Jurkat, Clone E6-1 (cell line): ENCODE data around the gene STAC3.
A peak's percentile ranks its signal among the peaks of the same experiment; 100 is the strongest.

Source experiments
- DNase-seq: peaks from one replicate; pipeline ENCODE4 v3.0.0-alpha.2; 2011; ENCODE audit warnings: low read depth, low spot score
- H3K4me3 ChIP-seq: 2 replicates; pipeline ENCODE4 v1.5.1; 2011; ENCODE audit warnings: mild to moderate bottlenecking, low read length, control low read depth, moderate library complexity

Gene STAC3

GRCh38 chr12:57215668-57216013 is 35.3 kb downstream of the STAC3 start:
- no peak for DNase-seq

GRCh38 chr12:57215065-57215464 is 35.9 kb downstream of the STAC3 start:
- no peak overlapping the region for H3K4me3 ChIP-seq

More at GRCh38 chr12:57215668-57216013, 35.3 kb downstream of the STAC3 start:
- no peak overlapping the region for H3K4me3 ChIP-seq

DNA sequence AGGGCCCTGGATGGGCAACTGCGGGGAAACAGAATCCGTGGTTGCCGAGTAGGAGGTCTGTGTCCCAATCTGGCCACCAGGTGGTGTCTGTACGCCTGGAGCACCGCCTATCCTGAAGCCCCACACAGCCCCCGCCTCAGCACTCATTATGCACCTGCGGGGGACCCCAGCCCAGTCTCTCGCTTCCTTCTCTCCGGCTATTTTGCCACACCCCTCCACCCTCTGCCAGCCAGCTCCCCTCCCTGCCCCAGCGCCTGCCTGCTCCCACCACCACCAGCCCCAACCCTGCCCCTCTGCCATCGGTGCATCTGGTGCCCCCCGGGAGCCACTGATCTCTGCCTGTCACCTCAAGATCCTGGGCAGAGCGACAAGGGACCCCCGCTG is 36.6 kb downstream of the STAC3 start:
- no peak overlapping the region for H3K4me3 ChIP-seq

More at GRCh38 chr12:57215065-57215464, 35.9 kb downstream of the STAC3 start:
- no peak for DNase-seq

DNA sequence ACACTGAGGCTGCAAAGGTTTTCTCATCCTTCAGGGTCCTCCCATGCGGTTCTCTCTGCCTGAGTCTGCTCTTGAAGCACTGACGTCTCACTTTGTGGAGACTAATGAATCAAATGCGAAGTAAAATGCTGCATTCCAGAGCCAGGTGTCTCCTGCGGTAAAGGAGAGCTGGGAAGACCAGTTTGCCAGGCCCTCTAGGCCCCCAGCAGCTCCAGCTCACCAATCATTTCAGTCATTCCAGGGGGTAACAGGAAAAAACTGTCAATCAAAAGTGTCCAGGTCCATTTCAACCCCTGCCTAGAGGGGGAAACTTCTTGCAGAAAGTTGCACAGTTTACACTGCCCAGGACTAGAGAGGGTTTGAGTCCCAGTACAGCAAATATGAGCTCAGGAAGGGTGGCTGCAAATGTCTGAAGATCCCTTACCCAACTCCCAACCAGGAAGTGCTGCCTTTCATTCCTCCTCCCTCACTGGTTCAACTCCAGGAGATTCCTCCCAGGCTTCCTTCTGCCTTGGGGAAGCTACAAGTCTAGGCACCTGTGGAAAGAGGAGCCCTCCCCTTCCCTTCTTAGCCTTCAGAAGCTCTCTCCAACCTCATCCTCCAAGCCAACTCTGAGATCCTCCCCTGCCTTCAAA is 37.1 kb downstream of the STAC3 start:
- H3K4me3 ChIP-seq: no peak overlapping the region
- no peak for DNase-seq

More for the DNA sequence above, 36.6 kb downstream of the STAC3 start:
- DNase-seq: peak; percentile 58

GRCh38 chr12:57213058-57213715 is 37.8 kb downstream of the STAC3 start:
- no peak overlapping the region for H3K4me3 ChIP-seq
- DNase-seq: peak; percentile 70

DNA sequence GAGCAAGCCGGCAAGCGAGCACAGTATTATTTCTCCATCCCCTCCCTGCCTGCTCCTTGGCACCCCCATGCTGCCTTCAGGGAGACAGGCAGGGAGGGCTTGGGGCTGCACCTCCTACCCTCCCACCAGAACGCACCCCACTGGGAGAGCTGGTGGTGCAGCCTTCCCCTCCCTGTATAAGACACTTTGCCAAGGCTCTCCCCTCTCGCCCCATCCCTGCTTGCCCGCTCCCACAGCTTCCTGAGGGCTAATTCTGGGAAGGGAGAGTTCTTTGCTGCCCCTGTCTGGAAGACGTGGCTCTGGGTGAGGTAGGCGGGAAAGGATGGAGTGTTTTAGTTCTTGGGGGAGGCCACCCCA is 38.3 kb downstream of the STAC3 start:
- no peak for DNase-seq
- H3K4me3 ChIP-seq: no peak overlapping the region

DNA sequence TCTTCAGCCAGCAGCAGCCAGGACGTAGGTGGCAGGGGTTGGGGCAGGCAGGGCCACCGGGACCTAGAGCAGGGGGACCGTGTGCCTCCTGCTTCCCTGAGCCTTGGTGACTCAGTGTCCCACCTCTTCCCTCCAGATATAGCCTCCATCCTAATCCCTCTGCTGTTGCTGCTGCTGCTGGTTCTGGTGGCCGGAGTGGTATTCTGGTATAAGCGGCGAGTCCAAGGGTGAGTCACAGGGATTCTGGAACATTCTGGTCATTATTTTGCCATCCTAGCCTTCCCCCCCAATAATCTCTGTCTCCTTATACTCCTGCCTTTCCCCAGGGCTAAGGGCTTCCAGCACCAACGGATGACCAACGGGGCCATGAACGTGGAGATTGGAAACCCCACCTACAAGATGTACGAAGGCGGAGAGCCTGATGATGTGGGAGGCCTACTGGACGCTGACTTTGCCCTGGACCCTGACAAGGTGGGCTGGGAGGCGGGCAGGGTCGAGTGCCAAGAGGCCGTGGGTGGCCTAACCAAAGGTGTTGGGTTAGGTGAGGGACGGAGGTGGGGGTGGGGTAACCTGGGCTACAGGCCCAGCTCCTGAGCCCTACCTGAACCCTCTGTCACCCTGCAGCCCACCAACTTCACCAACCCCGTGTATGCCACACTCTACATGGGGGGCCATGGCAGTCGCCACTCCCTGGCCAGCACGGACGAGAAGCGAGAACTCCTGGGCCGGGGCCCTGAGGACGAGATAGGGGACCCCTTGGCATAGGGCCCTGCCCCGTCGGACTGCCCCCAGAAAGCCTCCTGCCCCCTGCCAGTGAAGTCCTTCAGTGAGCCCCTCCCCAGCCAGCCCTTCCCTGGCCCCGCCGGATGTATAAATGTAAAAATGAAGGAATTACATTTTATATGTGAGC is 38.9 kb downstream of the STAC3 start:
- no peak for DNase-seq
- no peak overlapping the region for H3K4me3 ChIP-seq

DNA sequence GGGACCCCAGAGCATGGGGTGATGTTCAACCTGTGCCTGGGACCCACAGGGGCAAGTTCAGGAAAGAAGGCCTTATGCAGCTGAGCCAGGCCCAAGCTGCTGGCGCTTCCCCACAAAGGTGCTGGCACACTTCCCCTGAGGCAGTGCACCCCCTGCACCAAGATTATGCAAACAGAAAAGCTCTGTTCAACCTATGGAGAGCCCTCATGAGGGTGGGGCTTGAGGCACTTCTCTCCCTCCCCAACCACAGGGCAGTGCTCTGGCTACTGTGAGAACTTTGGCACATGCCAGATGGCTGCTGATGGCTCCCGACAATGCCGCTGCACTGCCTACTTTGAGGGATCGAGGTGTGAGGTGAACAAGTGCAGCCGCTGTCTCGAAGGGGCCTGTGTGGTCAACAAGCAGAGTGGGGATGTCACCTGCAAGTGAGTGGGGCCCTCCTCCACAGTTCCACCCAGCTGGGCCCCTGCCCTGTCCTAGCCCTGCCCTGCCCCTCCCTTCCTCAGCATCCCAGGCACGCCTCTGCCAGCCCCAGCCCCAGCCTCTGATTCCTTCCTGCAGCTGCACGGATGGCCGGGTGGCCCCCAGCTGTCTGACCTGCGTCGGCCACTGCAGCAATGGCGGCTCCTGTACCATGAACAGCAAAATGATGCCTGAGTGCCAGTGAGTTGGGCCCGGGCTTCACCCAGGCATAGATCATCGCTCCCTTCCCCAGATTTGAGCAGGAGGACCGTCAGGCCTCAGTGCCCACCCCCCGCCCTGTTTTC is 39.9 kb downstream of the STAC3 start:
- DNase-seq: no peak
- no peak overlapping the region for H3K4me3 ChIP-seq

DNA sequence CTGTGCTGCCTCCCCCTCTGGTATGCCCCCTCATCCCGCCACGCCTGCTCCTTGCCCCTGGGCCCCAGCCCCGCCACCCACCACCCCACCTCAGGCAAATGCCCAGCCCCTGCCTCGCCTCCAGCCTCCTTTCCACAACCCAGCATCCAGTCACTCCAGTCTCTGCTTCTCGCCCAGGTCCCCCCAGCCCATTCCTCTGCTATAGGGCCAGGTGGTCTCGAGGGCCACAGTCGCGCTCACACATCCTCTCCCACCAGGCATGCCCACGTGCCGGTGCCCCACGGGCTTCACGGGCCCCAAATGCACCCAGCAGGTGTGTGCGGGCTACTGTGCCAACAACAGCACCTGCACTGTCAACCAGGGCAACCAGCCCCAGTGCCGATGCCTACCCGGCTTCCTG is 40.5 kb downstream of the STAC3 start:
- DNase-seq: no peak
- H3K4me3 ChIP-seq: no peak overlapping the region

GRCh38 chr12:57209916-57210315 is 41.1 kb downstream of the STAC3 start:
- H3K4me3 ChIP-seq: no peak overlapping the region
- DNase-seq: no peak

DNA sequence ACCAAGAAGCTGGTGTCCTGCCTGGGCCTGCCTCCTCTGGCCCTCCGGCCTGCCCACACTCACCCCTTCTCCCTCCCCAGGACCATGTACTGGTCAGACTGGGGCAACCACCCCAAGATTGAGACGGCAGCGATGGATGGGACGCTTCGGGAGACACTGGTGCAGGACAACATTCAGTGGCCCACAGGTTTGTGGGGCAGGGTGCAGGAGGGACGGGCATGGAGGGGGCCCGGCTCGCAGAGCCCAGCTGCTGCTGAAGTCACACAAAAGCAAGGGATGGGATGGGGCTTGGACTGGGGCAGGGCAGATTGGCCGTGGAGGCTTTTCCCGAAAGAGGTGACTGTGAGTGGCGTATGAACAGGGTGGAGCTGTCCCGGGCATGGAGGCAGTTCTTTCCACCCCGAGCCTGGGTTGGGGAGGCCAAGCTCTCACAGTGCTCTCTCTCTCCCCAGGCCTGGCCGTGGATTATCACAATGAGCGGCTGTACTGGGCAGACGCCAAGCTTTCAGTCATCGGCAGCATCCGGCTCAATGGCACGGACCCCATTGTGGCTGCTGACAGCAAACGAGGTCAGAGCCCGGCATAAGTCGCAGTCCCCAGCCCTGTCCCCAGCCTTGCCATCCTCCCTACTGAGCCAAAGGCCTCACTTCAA is 42.2 kb downstream of the STAC3 start:
- DNase-seq: no peak
- no peak overlapping the region for H3K4me3 ChIP-seq

DNA sequence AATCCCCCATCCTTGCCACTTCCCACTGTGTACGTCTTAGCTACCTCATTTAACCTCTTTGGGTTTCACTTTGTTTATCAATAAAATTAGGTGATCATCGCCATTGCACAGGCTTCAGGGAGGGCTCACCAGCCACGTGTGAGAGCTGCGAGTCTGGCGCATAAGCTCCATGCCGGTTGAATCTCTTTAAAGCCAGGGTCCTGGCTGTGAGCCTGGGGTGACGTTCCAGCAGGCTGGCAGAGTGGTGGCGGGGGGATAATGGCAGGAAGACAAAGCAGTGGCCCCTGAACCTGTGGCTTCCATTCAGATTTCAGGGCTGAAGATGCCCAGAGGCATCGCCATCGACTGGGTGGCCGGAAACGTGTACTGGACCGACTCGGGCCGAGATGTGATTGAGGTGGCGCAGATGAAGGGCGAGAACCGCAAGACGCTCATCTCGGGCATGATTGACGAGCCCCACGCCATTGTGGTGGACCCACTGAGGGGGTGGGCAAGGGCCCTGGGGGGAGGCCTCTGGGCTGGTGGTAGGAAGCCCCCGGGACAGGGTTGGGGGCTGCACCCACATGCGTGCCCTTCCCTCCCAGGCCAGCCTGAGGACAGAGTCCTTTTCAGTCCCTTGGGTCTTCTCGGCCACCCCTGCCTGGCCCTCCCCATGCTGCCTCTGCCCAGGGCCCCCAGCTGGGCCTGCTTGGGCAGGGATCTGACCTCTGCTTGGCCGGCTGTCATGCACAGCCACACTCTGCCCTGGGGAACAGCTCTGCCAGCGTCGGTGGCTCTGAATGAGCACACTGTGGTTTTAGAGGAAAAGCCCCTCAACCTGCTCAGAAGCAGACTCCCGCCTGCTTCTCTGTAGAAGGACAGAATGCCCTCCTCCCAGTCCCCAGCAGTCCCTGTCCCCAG is 43.0 kb downstream of the STAC3 start:
- no peak for DNase-seq
- H3K4me3 ChIP-seq: no peak overlapping the region

DNA sequence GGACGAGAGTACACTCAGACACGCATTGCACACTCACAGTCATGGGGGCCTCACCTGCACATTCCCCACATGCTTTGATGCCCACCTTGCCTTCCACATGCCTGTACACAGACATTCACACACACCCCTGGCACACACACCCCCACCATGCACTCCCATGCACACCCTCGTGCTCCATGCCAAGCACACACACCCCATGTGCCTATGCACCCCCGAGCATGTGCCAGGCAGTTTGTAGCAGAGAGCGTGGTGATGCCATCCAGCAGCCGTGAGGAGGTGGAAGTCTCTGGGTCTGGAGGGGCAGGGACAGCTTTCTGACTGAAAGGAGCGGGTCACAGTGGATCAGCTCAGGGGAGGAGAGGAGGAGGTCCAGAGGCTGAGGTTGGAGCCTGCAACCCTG is 45.1 kb downstream of the STAC3 start:
- H3K4me3 ChIP-seq: no peak overlapping the region
- no peak for DNase-seq

- H3K4me3 ChIP-seq: no peak overlapping the region
- DNase-seq: no peak
Measured at GRCh38 chr12:57205186-57205585, 45.8 kb downstream of the STAC3 start.

DNA sequence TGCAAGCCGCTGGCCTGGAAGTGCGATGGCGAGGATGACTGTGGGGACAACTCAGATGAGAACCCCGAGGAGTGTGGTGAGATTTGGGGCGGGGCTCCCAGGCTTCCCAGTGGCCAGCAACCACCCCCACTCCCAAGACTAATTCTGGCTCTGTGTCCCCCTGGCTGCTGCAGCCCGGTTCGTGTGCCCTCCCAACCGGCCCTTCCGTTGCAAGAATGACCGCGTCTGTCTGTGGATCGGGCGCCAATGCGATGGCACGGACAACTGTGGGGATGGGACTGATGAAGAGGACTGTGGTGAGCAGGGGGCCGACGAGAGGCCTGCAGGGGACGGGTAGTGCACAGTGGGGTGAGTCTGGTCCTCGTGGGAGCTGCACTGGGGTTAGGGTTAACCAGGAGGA is 46.5 kb downstream of the STAC3 start:
- H3K4me3 ChIP-seq: no peak overlapping the region
- no peak for DNase-seq

DNA sequence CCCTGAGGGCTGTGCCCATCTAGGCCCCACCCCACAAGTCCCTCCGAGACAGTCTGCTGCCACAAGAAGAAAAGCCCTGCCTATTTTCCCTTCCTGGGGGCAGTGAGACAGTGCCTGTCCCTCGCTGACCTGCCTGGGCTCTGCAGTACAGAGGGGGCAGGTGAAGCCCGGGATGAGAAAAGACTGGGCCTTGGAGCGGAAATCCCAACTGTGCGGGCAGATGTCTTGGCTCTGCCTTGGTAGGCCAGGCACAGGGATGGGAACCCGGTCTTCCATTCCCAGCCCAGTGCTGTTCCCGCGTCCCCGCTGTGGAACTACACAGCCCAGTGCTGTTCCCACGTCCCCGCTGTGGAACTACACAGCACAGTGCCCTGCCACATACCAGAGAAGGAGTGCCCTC is 47.2 kb downstream of the STAC3 start:
- no peak for DNase-seq
- no peak overlapping the region for H3K4me3 ChIP-seq

DNA sequence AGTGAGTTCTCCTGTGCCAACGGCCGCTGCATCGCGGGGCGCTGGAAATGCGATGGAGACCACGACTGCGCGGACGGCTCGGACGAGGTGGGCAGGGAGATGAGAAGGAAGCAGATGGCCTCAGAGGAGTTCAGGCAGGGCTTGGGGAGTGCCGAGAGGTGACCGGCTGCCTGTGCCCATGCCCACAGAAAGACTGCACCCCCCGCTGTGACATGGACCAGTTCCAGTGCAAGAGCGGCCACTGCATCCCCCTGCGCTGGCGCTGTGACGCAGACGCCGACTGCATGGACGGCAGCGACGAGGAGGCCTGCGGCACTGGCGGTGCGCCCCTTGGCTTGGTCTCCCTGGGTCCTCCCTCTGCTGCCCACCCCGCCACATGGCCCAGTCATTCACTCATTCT is 47.8 kb downstream of the STAC3 start:
- DNase-seq: no peak
- H3K4me3 ChIP-seq: no peak overlapping the region

- DNase-seq: no peak
- no peak overlapping the region for H3K4me3 ChIP-seq
Measured at GRCh38 chr12:57202321-57202720, 48.7 kb downstream of the STAC3 start.
